GM18508 (cell line): ENCODE data around the gene OCLN.
"Not testable (repeated sequence)": the region's sequence is repeated elsewhere in the genome, so short reads cannot be mapped to it uniquely, and the experiment has no call there.

Experiments
- ATAC-seq: cut with Tn5 transposase; IDR thresholded peaks from one replicate; pipeline ENCODE4 v1.9.1; 2021; ENCODE audit warnings: moderate number of reproducible peaks; ENCODE audit not compliant: insufficient read depth, unreplicated experiment

Gene OCLN

DNA sequence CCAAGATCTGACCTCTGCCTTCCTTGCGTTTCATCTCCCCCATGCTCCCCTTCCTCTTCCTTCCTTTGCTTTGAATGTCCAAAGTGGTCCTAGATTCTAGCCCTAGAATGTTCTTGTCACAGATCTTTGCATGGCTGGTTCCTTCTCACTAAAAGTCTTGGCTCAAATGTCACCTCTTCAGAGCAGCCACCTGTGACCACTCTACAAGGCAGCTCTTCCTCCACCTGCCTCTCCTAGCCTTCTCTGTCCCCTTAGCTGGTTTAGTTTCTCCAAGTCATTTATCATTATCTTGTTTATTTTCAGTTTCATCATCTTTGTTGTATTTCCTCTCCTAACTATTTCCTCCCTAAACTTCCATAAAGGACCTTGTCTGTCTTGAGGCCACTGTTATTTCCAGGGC is 7.1 kb upstream of the OCLN start:
- no peak for ATAC-seq

- ATAC-seq = no peak
Observed at GRCh38 chr5:69489246-69489645, 3.3 kb upstream of the OCLN start.

DNA sequence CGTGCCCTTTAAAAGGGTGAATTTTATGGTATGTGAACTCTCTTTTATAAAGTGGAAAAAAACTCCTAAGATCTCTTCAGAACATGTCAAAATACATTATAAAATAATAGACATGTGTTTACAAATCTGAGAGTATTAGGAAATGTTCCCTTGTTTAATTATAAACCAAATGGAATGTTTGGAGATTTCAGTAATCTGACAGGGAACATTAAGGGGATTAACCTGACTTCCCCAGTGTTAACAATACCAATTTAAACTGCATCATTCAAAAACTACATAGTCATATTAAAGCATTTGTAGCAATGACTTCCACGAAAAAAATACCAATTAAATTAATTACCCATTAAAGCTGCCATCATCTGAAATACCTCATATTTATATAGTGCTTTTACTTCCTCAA is 1.6 kb upstream of the OCLN start:
- no peak for ATAC-seq

DNA sequence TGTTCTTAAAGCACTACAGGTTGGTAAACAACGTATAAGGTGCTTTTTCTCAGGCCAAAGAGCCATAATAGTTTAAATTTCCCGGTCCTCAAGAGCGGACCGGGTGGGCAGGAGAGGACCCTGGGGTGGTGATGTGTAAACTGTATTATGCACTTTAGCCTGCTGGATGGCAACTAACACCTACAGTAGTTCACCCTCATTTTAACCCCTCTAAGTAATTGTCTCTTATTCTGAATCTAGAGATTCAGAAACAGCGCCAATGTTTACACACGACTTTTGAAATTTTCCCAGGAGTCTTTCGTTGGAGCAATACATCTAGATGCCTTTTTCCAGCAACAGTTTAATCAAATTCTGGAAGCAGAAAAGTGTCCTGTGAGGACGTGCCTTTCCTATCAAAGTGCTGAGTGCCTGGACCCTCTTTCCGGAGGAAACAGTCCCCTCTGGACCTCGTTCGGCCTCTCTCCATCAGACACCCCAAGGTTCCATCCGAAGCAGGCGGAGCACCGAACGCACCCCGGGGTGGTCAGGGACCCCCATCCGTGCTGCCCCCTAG is 676 bp upstream of the OCLN start:
- no peak for ATAC-seq

DNA sequence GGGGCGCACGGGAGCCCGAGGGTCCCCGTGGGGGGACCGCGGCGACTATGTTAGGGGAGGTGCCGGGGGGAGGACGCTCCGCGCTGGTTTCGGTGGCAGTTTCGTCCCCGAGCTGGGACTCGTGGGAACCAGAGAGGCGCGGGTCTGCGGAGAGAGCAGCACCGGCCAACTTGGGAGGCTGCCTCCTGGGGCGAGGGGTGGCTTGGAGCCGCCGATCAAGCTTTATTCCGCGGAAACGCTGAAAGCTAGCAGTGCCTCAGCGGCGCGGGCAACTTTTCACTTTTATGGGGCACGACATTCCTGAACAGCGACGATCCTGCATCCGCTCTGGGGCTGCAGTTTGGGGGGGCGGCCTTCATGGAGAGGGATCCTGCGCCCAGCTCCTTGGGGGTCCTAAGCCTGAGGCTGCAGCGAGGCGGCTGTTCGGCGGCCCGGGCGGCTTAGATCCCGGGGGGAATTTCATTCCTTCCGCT is 369 bp downstream of the OCLN start:
- ATAC-seq = no peak

GRCh38 chr5:69493396-69494133 is 975 bp downstream of the OCLN start:
- ATAC-seq = no peak

GRCh38 chr5:69494452-69494851 is 1.9 kb downstream of the OCLN start:
- ATAC-seq = no peak

DNA sequence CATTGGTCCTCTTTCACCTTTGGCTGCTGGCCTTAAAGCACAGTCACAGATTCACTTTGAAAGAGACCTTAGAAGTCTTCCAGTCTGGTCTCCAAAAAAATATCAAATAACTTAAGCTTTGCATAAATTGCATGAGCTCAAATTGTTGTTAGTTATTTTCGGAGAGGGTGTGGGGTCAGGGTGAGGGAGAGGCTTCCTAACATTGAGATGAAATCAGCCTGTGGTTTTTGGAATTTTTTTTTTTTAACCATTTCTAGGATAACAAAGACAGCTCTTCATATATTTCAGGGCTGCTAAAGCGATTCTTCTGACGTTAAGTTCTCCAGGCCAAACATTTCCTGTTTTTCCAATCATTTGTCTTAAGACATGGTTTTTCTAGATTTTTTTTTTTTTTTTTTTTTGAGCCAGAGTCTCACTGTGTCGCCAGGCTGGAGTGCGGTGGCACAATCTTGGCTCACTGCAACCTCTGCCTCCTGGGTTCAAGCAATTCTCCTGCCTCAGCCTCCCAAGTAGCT is 4.5 kb downstream of the OCLN start:
- ATAC-seq = no peak

GRCh38 chr5:69498384-69498783 is 5.8 kb downstream of the OCLN start:
- no peak for ATAC-seq

GRCh38 chr5:69502367-69502766 is 9.8 kb downstream of the OCLN start:
- ATAC-seq = no peak

DNA sequence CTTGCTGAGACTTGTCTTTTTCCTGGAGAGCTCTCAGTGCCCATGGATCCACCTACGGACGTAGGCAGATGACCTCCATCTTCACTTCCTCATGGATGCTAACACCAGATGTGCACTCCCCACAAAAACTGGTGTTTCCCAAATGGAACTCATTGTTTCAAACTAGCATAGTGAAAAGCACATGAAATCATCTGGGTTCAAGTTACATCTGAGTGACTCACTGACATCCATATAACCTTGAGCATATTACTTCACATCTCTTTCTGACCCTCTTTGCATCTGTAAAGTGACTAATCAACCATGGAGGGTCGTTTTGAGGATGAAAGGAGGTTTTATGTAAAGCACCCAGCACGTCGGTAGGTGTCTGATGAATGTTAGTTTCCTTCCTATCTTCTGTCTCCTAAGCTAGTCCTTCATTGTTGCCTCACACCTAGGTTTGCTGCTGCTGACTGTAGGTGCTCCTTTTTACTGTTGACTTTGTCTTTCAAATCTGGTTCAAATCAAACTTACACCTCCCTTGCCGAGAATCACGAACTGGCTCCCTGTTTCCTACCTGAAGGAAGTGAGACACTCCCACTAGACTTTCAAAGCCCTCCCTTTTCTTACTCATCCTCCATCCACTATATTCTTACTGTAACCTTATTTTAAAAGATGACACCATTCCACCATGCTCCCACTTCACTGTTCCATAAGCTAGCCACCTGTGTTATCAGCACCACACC is 10.3 kb downstream of the OCLN start:
- no peak for ATAC-seq

DNA sequence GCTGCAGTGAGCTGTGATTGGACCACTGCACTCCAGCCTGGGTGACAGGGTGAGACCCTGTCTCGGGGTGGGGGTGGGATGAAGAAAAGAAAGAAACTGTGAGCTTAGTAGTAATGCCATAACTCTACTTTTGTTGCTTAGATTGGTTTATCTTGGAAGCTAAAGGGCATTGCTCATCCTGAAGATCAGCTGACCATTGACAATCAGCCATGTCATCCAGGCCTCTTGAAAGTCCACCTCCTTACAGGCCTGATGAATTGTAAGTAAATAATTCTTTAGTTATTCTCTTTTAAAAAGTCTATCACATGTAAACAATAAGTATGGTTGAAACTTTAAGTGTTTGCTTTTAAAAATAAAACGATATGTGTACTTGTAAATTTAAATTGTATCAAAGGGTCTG is 11.4 kb downstream of the OCLN start:
- no peak for ATAC-seq

- no peak for ATAC-seq
Observed at GRCh38 chr5:69505306-69505705, 12.7 kb downstream of the OCLN start.

DNA sequence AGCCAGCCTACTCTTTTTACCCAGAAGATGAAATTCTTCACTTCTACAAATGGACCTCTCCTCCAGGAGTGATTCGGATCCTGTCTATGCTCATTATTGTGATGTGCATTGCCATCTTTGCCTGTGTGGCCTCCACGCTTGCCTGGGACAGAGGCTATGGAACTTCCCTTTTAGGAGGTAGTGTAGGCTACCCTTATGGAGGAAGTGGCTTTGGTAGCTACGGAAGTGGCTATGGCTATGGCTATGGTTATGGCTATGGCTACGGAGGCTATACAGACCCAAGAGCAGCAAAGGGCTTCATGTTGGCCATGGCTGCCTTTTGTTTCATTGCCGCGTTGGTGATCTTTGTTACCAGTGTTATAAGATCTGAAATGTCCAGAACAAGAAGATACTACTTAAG is 16.6 kb downstream of the OCLN start:
- no peak for ATAC-seq

- no peak for ATAC-seq
Observed at GRCh38 chr5:69510694-69511093, 18.1 kb downstream of the OCLN start.

DNA sequence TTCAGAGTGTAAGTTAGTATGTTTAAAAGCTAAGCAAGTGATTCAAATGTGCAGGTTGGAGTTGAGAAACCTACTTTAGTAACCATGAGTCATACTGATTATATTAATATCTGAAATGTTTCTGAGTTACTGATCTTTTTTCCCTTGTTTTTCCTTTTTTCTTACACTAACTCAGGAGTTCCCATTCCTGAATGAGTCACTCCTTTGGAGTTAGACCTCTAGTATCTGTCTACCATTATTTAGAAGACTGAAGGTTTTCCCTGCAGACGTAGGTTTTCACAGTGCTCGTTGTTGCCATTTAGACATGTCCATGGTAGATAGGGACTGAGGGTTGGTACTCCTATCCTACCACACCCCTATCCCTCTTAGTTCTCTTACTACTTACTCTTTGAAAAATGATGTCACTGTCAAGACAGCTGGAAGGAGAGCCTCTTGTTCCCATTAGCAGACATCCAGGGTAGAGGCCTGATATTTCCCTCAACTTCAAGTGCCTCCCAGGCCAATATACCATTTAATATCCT is 20.2 kb downstream of the OCLN start:
- no peak for ATAC-seq

DNA sequence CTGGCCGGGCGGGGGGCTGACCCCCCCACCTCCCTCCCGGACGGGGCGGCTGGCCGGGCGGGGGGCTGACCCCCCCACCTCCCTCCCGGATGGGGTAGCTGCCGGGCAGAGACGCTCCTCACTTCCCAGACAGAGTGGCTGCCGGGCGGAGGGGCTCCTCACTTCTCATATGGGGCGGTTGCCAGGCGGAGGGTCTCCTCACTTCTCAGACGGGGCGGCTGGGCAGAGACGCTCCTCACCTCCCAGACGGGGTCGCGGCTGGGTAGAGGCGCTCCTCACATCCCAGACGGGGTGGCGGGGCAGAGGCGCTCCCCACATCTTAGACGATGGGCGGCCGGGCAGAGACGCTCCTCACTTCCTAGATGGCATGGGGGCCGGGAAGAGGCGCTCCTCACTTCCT is 23.0 kb downstream of the OCLN start:
- not testable (repeated sequence) for ATAC-seq

DNA sequence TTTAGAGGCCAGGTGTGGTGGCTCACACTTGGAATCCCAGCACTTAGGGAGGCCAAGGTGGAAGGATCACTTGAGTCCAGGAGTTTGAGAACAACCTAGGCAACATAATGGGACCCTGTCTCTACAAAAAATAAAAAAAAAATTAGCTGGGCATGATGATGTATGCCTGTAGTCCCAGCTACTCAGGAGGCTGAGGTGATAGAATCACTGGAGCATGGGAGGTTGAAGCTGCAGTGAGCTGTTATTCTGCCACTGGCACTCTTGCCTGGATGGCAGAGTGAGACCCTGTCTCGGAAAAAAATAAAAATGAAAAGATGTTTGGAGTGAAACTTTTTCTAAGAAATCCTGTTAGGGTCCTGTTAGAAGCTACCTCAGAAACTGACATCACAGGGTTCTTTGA is 24.2 kb downstream of the OCLN start:
- ATAC-seq = no peak

DNA sequence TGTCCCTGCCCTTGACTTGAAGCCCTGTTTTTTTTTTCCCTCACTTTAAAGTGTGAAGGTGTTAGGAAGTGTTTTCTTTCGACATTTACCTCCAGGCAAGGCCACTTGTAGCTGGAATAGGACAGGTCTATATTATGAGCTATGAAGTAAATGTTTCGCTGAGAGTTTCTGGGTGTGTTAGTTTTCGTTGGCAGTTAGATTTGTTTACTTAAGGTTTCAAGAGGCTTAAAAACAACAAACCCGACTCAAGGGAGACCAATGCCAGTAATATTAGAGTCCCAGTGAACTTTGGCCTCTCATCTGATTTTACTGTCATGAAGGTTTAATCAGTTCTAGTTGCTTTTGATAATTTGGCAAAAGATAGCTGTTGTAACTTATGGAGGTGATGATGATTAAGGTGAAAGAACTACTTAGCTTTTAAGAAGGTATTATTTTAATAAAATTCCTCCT is 25.2 kb downstream of the OCLN start:
- no peak for ATAC-seq

DNA sequence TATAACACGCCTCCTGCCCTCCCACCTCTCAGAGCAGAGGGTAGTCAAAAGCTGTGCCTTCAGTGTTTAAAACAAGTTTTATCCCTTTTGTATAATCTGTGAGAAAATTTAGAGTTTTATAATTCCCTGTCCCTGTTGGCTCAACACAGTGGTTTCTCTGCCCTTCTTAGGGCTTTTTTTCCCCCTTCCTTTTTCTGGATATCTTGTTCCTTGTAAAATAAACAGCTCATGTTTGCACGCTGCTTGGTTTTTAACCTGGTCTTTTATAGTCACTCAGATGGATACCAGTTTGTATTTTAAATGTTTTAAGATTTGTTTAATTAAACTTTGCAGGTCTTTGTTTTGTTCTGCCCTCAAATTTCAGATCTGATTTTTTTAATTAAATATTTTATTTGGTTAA is 26.7 kb downstream of the OCLN start:
- no peak for ATAC-seq

- ATAC-seq = no peak
Observed at GRCh38 chr5:69522035-69522434, 29.4 kb downstream of the OCLN start.
